HG03196 (cell line): Measurements from ENCODE around the gene TNIP1.
A peak's percentile ranks its signal among the peaks of the same experiment; 100 is the strongest.

Source experiments
- ATAC-seq: cut with Tn5 transposase; IDR thresholded peaks from one replicate; pipeline ENCODE4 v1.9.1; 2021; ENCODE audit not compliant: unreplicated experiment

TNIP1 gene

DNA sequence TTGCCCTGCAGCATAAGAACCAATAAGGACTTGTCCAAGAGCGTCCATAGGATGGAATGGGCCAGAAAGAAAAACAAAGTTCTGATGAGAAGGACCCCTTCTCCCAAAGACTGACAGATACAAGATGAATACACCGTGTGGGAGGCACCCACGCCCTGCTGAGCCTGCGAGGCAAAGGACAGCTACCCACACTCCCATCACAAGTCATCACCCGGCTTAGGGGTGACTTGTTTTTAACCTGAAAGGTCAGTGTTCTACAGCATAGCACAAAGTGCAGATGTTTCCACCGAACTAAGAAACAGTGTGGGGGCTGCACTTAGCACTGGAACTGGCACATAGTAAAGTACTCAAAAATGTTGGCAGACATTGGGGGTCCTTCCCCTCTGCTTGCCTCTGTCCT lies 13.9 kb downstream of the TNIP1 start:
- no peak for ATAC-seq

GRCh38 chr5:151065609-151066008 lies 15.2 kb downstream of the TNIP1 start:
- ATAC-seq: no peak

DNA sequence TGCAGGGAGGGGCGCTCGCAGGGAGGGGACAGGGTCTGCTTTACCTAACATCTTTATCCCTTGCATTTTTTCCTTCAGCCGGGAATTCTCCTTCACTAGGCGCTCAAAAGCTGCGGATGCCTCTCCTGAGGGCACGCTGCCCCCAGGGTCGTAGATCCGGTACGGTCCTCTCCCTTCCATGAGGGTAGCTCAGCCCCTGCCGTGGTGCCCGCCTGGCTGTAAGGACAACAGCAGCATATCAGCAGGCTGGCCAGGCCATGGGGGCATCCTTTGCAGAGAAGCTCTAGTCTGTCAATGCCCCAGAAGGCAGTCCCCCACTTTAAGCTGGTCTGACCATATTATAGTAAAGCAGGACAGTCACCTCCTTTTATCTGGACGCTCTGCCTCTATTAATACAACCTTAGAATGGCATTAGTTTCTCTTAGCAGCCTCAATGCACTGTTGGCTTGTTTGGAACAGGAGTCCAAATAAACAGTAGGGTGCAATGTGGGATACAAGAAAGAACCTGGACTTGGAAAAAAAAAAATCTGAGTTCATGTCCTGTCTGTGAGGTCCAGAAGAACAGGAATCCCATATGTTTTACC lies 15.8 kb downstream of the TNIP1 start:
- ATAC-seq: no peak

DNA sequence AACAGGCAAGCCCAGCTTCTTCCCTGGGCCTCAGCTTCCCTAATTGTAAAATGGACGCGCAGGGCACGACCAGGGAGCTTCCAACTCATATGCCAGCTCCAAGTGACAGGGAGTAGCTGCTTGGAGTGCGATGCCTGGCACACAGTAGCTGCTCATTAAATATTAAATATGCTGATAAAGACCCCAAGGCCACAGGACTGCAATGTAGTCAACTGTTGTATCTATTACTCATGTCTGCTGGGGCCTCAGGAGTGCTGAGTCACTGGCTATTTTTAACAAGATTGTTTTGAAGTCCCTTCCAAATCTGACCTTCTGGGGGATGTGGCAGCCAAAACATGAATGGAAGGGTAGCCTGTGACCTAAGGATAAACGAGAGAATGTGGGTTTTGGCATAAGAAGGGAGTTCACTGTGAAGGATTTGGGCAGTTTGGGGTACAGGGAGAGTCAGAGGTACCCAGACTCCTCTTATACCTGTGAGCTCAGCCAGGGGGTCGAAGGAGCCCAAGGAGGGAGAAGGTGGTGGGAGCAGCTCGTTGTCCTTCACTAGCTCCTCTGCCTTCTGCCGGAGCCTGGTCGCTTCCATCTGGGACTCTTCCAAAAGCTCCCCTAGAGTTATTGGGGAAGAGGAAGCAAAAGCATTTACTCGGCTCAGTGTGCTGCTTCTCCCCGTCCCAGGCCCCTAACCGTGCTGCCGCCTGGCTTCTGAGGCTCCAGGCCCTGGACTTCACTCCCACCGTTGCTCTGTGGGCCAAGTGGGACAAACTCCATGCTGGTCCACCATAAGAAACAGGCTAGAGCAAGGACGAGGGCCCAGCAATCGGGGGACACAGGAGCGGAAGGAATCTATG lies 17.5 kb downstream of the TNIP1 start:
- no peak for ATAC-seq

DNA sequence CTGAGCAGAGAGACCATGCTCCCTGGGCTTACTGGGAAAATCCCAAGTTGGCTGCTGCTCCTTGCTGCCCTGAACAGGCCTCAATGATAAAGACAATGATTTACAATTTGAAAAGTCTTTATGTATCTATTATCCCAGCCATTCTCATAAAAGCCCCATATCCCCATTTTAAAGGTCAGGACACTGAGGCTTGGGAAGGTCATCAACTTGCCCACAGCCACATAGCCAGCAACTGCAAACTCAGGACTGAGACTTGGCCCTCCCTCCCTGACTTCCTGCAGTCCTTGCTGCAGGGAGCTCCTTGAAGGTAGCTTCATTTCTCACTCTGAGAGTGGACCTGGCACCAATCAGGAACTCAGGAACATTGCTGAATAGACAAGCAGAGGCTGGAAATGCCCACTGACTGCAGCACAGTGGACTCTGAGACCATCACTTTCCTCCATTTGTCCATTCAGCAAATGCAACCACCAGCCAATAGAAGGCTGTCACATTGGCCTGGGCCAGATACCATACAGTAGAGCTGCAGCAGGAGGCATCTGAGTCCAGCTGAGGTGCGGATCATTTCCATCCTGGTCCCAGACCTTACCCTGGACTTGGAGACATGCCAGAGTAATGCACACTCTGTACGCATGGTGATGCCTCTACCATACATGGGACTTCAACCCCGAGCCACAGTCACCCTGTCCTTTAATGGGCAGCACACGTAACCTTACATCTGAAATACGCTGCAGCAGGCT lies 18.3 kb downstream of the TNIP1 start:
- no peak for ATAC-seq

DNA sequence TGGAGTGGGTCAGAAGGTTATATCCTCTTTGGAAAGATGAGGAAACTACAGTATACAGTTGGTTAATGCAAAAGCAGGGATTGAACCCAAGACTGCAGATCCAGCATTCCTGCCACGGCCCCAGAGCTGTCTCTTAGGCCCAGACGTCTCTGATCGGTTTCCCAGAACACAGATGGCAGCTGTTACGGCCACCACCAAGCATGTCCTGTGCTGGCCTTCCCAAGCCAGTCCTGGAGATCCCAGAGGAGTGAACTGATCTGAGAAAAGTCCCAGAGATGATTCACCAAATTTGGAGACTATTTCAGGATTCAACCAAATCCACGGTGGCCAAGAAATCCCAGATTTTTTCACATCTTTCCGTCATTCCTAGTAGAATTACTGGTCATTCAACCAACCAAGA lies 20.1 kb downstream of the TNIP1 start:
- ATAC-seq: no peak

DNA sequence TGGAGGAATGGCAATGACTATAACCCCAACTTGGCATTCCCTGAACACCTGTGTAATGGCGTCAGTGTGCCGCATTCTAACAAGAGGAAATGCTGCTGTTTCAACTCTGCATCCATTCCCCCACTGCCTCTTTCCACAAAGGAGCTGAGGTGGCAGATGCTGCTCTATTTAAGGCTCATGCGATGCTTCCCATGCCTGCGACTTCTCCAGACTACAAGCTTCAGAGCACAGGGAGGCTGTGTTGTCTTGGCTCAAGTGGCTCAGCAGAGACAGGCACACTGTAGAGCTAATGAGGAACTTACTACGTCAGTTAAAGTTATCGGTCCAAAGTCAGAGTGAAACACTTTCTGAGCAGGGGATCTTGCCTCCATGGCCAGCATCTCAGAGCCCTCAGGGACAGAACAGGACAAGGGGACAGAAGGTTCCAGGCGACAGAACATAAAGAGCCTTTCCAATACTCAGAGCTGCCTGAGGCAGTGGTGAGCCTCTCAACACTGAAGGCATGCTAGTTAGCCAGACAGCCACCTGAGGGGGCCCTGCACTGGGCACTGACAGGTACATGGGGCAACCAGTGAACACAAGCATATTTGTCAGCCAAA lies 21.8 kb downstream of the TNIP1 start:
- ATAC-seq: no peak

GRCh38 chr5:151058301-151058700 lies 22.5 kb downstream of the TNIP1 start:
- ATAC-seq: no peak

DNA sequence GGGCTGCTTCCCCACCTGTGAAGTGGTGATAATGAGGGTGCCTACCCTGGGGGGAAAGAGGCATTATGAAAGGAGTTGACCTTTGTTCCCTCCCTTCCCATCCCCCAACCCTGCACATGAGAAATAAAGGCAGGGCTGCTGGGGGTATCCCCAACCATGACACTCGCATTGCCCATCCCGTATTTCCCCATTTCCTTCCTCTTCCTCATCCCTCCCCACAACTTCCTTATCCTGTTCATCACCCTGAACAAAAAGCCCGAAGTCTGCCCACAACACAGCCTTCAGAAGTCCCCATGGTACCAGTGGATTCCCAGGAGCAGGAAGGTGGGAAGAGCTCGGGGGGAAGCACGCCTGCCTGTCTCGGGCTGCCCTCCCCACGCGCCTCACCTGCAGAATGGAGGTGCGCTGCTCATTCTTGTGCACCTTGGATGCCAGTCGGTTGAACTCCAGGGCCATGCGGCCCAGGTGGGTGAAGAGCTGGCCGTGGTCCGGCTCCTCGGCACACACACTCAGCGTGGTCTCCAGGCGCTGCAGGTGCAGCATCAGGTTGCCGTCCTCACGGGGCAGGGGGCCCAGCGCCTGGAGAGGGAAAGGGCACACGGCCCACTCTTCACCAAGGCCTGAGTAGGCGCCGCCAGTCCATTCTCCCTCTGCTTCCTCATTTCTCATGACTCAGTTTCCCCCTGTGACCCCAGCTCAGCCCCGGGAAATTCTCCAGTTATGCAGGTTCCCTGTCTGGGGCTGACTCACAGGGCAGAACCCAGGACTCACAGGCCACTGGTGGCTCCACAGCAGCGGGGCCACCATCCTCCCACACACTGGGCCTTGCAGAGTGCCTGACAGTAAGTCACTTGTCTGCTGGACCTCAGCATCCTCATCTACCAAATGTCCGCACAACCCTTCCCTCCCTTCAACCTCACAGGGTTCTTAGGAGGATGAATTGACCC lies 24.2 kb downstream of the TNIP1 start:
- ATAC-seq: no peak

- no peak for ATAC-seq
These were observed 25.5 kb downstream of the TNIP1 start for GRCh38 chr5:151055336-151055735.

- no peak for ATAC-seq
These were observed 26.1 kb downstream of the TNIP1 start for GRCh38 chr5:151054709-151055108.

DNA sequence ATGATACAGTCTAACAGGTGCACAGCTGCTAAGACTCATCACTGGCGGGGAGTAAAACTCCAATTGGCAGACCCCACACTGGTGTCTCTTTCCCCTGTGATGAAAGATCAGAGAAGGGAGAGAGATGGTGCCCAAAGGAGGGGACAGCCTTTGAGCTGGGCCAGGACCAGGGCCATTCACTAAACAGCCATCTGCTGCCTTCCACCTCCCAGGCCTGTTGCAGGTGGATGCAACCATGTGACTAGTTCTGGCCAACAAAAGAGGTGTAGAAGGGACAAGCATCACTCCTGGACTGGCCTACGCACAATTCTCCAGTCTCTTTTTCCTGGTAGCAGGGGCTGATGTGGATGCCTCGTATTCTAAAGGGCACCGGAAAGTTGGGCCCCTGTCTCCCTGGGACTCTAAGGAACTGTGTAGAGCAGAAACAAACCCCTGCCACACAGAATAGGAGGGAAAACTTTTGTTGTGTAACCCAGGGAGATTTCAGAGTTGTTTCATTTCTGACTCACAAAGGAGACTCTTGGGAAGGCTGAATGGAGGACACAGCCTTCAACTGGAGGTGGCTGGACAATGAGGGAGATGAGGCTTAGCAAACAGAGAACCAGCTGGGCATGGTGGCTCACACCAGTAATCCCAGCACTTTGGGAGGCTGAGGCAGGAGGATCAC lies 26.9 kb downstream of the TNIP1 start:
- ATAC-seq: no peak

GRCh38 chr5:151052836-151053235 lies 28.0 kb downstream of the TNIP1 start:
- ATAC-seq: no peak

- no peak for ATAC-seq
These were observed 28.8 kb downstream of the TNIP1 start for GRCh38 chr5:151051931-151052608.

DNA sequence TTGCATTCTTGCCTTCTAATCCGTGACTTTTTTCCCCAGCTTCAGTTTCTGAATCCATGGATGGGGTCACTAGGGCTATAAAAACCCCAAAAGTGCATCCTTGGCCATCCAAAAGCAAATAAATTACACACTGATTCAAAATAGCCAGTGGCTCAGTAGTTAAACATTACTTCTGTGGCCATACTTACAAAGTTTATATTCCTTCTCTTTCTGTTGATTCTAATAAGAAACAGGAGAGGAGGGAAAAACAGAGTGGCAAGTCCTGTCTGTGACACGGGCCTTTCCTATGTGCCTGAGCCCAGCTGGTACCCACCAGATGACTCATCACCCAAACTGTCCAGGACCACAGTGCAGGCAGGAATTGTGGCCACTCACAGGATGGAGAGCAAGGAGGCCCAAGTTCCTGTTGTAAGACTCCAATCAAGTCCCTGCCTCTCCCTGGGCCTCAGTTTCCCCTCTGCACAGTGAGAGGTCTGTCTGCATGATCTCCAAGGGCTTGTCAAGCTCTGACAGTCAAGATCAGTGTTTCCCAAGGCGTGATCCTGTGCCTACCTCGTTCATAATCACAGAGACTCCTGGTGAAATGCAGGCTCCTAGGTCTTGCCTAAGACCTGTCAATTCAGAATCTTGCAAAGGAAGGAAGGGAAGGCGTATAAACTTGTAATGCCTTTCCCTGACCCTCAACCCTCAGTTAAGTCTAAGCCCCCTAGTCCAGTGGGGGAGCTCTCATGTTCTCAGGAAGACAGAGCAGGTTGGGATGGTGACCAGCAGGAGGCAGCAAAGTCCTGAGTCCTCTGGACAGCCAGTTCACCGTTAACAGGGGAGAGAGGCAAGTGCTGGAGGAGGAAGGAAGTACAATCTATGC lies 29.5 kb downstream of the TNIP1 start:
- ATAC-seq: peak; percentile 56

GRCh38 chr5:151048526-151048925 lies 32.3 kb downstream of the TNIP1 start:
- no peak for ATAC-seq

DNA sequence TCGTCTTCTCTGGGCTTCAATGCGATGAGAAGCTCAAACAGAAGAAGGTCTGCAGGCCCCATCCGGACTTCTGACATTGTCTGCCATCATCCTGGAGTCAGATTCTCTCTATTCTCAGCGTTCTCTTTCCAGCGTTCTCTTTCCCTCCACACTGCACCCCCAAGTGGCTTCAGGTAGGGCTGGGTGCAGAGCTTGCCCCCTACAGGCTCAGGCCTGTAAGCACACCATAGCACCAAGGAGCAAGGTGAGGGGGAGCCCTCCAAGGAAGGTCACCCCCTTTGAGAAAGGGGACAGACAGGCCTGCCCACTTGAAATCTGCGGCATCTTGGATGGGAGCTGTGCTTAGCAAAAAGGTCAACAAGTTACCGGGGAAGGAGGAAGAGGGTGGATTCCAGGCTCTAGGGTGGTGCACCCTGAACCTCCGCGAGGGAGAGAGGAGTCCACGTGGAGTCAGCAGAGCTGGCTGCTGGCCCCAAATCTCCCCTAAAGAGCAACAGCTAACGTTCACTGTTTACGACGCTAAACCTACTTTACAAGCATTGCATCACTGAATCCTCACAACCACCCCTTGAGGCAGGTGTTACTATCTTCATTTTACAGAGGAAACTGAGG lies 32.9 kb downstream of the TNIP1 start:
- ATAC-seq: no peak

DNA sequence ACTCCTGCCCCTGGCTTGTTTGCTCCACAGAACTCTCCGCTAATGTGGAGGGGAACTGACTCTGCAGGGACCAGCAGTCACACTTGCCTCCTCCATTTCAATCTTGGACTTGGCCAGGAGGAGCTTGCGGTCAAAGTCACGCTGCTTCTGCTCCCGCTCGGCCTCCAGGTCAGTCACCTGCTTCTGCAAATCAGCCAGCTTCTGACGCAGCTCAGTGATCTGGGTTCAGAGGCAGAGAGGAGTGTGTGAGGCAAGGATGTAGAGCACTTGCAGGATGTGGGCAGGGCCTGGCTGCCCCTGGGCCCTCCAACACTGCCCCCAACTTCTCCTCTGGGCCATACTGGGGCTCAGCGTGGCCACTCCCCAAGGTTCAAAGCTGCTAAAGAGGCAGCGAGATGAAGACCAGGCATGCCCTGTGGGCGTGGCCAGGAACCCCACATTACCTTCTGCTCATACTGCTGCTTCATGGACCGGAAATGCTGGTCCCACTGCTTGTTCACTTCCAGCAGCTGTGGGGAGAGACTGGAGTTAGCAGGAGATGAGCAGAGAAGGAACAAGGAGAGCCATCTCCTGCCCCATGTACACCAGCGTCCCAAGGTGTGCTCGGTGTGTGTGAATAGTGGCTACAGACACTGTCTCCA lies 38.3 kb downstream of the TNIP1 start:
- ATAC-seq: no peak
